ES-I3 (cell line): ENCODE measurements around the gene KIF26A.

ENCODE experiments used
- H3K36me3 ChIP-seq: 2 replicates; pipeline ENCODE4 v1.6.1; 2013; ENCODE audit warnings: mild to moderate bottlenecking, low read length, control low read depth, moderate library complexity; ENCODE audit not compliant: insufficient read depth
- H3K4me1 ChIP-seq: 2 replicates; pipeline ENCODE4 v1.6.1; 2013; ENCODE audit warnings: mild to moderate bottlenecking, control low read depth, low read length; ENCODE audit not compliant: insufficient read depth
- H3K9ac ChIP-seq: 2 replicates; pipeline ENCODE4 v1.6.1; 2013; ENCODE audit warnings: low read depth, mild to moderate bottlenecking, low read length, moderate library complexity
- H3K9me3 ChIP-seq: 2 replicates; pipeline ENCODE4 v1.6.1; 2013; ENCODE audit warnings: mild to moderate bottlenecking, low read length, moderate library complexity; ENCODE audit not compliant: control insufficient read depth, insufficient read depth

KIF26A gene

DNA sequence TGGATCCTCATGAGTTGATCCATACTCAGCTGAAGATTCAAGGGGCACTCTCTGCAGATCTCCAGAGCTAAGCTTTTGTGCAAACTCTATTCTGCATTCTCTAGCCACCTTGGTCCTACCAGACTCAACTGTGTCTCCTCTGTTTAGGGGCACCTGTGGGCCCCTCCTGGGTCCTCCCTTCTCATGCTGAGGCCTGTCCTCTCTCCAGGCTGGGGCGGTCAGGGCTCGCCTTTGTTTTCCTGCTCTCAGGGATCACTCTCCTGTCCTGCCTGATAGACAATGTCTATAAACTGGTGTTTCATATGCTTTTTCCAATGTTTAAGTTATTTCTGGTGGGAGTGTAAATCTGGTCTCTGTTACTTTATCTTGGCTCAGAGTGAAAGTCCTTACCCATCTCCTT lies 11.6 kb upstream of the KIF26A start:
- Histone ChIP-seq H3K9me3 (peaks cover 7% of the 10 kb centered on the region), H3K9ac (no peak overlapping the region), H3K4me1 (no peaks in the 10 kb centered on the region), H3K36me3 (no peaks in the 10 kb centered on the region)

DNA sequence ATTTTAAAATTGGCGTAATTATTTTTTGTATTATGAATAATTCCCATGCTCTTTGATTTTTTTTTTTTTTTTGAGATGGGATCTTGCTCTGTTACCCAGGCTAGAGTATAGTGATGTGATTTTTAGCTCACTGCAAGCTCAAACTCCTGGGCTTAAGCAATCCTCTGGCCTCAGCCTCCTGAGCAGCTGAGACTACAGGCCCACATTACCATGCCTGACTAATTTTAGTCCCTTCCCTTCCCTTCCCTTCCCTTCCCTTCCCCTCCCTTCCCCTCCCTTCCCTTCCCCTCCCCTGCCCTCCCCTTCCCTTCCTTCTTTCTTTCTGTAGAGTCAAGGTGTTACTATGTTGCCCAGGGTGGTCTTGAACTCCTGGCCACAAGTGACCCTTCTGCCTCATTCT lies 9.4 kb upstream of the KIF26A start:
- H3K4me1 ChIP-seq = no peaks in the 10 kb centered on the region
- no peaks in the 10 kb centered on the region for H3K36me3 ChIP-seq
- peaks cover 7% of the 10 kb centered on the region for H3K9me3 ChIP-seq
- no peak overlapping the region for H3K9ac ChIP-seq

DNA sequence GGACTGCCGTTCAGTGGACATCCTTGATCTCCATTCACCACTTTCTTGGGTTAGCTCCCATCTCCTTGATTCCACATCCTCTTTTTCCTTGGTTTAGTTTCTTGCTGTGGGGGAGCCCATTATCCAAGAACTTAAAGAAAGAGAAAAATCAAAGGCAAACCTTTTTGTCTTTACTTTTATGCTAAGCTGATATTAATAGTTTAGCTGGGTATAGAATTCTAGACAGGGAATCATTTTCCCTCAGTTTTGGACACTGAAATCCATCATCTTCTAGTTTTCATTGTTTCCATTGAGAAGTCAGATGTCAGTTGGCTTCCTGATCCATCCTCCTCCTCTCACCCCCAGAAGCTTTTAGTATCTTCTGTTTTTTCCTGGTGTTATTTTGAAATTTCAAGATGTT lies 8.8 kb upstream of the KIF26A start:
- peaks cover 7% of the 10 kb centered on the region for H3K9me3 ChIP-seq
- H3K36me3 ChIP-seq = no peaks in the 10 kb centered on the region
- no peaks in the 10 kb centered on the region for H3K4me1 ChIP-seq
- no peak overlapping the region for H3K9ac ChIP-seq

DNA sequence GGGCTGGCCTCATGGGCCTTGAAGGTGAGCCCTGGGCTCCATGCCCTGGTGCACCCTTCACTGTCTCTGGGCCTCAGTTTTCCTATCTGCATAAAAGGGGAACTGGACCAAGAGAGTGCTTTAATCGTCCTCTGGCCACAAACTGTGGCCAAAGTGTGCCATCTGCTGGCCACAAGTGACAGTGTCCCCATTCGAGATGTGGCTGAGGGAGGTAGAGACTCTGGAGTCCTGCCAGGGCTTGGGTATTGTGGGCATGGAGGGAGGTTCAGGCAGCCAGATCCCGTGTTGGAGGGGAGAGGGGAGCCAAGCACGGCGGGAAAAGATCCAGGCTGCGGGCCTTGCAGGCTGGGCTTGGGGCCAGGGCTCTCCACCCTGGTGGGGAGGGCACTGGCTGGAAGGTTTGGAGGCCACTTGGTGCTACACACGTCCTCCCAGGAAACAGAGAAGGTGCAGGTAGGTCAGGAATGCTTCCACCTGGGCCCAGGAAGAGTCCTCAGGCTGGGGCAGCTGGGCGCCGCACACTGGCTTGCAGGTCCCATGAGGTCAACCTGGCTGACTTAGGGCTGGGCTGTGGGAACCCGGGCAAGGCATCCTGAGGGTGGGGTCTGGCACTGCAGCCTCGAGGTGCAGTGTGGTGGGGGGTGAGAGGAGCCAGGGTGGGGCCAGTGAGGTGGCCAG lies 7.3 kb upstream of the KIF26A start:
- Histone ChIP-seq H3K9ac (no peak overlapping the region), H3K36me3 (no peaks in the 10 kb centered on the region), H3K4me1 (no peaks in the 10 kb centered on the region), H3K9me3 (peaks cover 3% of the 10 kb centered on the region; the same call in 1 of the 2 replicates)

DNA sequence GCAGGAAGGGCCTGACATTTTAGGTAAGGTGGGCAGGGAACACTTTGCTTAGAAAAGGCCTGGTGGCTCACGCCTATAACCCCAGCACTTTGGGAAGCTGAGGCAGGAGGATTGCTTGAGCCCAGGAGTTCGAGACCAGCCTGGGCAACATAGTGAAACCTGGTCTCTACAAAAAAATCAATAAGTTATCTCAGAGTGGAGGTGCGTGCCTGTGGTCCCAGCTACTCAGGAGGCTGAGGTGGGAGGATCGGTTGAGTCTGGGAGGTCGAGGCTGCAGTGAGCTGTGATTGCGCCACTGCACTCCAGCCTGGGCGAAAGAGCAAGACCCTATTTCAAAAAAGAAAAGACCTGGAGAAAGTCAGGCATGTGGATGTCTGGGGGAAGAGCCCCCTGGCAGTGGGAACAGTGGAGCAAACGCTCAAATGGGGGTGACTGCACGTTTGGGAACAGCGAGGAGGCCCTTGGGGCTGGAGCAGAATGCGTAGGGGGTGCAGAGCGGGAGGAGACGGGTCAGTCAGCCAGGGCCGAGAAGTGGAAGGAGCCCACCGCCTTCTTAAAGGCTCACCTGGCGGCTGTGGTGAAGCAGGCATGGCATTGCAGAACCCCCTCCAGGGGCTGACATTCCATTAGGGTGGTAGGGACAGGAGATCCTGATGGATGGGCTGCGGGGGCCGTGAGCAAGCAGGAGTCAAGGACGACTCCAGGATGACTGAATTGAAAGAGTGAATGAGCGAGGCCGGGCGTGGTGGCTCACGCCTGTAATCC lies 6.2 kb upstream of the KIF26A start:
- H3K4me1 ChIP-seq = no peaks in the 10 kb centered on the region
- peaks cover 3% of the 10 kb centered on the region; the same call in 1 of the 2 replicates for H3K9me3 ChIP-seq
- H3K9ac ChIP-seq = no peak overlapping the region
- H3K36me3 ChIP-seq = no peaks in the 10 kb centered on the region

DNA sequence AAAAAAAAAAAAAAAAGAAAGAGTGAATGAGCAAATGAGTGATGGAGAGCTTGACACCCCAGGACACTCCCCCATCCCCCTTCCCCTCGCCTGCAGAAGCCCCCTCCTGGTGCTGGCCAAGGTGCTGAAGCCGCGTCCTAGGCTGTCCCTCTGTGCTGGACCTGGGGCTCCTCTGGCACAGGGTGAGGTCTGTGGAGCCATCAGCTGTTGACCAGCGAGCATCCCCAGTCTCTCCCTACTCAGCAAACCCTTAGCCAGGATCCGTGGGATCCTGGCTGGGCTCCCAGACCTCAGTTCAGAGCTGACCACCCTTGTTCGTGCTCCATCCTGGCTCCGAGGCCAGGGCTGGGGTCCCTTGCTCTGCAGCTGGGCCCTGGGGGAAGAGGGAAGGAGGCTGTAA lies 5.4 kb upstream of the KIF26A start:
- peaks cover 3% of the 10 kb centered on the region; the same call in 1 of the 2 replicates for H3K9me3 ChIP-seq
- H3K4me1 ChIP-seq = no peaks in the 10 kb centered on the region
- no peak overlapping the region for H3K9ac ChIP-seq
- no peaks in the 10 kb centered on the region for H3K36me3 ChIP-seq

DNA sequence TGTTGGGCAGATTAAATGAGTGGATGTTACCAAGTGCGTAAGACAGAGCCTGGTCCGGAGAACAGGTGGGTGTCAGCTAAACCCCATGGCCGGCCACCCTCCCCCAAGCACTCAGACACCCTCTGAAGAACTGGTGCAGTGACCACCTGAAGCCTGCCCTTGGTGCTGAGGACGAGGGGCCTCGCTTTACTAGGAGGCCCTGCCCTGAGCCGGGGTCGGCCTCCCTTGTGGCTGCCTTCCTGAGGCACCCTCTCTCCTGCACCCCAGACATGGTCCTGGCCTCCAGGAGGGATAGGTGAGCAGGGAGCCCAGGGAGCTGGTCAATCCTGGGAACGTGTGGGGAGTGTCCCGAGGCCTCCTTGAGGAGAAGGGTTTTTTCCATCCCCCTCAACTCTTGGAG lies 4.9 kb upstream of the KIF26A start:
- Histone ChIP-seq H3K9ac (no peak overlapping the region), H3K36me3 (no peaks in the 10 kb centered on the region), H3K4me1 (no peaks in the 10 kb centered on the region), H3K9me3 (peaks cover 3% of the 10 kb centered on the region; the same call in 1 of the 2 replicates)

DNA sequence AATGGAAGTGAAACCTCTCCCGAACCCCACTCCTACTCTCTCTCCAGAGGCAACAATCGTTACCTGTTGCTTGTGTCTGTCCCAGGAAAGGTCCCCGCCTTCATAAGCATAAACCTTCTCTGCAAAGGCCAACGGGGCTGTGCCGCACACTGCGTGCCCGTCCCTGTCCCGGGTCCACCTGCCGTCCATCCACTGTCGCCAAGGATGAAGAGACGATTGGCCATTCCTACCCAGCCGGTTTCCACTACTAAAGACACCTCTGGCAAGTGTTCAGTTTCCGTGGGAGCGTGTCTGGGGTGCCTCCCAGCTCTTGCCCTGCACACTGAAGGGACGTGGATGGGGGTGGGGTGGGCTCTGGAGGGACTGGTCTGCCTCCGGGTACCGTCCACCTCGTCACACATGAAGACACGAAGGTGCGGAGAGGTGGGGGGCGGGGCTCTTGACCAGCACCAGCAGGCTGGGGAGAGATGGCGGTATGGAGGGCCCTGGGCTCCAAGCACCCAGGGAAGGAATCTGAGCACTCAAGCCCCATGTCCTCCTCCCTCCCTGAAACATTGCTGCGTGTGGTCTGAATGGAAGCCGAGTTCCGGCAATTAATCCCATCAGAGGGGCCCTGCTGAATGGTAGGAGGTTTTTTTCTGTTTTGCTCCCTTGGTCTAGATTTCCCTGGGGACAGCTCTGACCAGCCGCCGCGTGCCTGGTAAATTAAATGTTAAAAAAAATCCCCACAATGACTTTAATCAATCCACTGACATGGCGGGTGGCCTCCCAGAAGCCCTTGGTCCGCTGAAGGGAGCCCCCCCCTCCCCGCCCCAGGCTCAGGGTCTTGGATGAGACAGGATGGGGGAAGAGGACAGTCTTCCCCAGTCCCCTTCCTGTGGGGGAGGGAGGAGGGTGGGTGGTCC lies 4.1 kb upstream of the KIF26A start:
- H3K9me3 ChIP-seq = peaks cover 3% of the 10 kb centered on the region; the same call in 1 of the 2 replicates
- no peaks in the 10 kb centered on the region for H3K36me3 ChIP-seq
- H3K9ac ChIP-seq = peak overlapping the region; percentile 70; the same call in 1 of the 2 replicates
- H3K4me1 ChIP-seq = no peaks in the 10 kb centered on the region

DNA sequence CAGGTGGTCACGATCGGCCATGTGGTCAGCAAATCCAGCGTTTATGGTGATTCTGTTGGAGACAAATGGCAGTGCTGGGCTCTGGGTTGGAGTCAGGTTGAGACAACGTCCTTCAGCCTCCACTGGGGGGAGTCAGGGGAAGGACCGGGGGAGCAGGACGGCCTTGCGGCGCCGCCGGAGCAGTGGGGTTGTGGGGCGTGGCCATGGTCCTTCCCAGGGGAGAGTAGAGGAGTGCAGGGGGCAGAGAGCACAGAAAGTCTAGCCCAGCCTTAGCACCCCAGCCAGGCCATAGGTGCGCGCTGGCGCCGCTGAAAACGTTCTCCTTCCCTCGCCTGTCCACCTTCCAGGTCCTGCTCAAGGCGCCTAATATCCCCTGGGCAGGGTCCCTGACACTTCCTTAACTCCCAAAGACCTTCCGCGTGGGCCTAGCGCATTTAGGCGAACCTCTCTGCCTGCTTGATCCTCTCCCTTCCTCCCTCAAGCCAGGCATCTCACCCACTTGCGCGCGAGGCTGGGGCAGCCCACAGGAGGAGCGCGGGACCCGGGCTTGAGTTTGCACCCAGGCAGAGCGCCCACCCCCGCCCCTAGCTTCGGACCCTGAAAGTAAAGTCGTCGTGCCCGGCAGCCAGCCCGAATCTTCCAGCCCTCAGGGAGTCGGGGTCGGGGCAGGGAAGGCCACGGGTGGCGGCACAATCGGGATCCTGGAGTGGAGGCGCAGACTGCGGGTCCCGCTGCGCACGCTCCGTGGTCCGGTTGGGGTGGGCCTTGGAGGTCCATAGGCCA lies 3.1 kb upstream of the KIF26A start:
- Histone ChIP-seq H3K9ac (peak overlapping the region; percentile 70), H3K9me3 (no peaks in the 10 kb centered on the region), H3K4me1 (peaks cover 4% of the 10 kb centered on the region; the same call in 1 of the 2 replicates), H3K36me3 (no peaks in the 10 kb centered on the region)

DNA sequence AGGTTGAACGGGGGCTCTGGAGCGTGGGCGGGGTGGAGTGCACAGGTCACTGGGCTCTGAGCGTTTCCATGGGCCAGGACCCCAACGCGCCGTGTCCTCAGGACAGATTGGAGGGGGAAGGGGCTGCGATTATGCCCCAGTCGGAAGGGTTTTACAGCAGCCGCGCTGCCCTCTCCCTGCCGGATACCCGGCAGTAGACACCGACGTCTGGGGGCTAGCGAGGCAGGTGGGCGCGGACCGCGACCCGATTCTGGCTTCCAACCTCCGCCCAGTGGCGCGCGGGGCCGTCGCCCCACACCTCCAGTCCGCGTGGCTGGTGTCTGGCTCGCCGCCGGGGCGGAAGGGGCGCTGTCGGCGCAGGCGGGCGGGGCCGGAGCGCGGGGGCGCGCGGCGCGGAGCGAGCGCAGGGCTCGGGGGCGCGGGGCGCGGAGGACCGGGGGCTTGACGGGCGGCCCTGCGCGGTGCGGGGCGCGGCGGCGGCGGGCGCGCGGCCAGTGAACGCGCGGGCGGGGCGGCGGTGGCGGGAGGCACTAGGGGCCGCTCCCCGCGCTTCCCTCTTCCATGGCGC lies 2.4 kb upstream of the KIF26A start:
- Histone ChIP-seq H3K9me3 (no peaks in the 10 kb centered on the region), H3K9ac (peak overlapping the region; percentile 70), H3K4me1 (peaks cover 7% of the 10 kb centered on the region; the same call in 1 of the 2 replicates), H3K36me3 (no peaks in the 10 kb centered on the region)

DNA sequence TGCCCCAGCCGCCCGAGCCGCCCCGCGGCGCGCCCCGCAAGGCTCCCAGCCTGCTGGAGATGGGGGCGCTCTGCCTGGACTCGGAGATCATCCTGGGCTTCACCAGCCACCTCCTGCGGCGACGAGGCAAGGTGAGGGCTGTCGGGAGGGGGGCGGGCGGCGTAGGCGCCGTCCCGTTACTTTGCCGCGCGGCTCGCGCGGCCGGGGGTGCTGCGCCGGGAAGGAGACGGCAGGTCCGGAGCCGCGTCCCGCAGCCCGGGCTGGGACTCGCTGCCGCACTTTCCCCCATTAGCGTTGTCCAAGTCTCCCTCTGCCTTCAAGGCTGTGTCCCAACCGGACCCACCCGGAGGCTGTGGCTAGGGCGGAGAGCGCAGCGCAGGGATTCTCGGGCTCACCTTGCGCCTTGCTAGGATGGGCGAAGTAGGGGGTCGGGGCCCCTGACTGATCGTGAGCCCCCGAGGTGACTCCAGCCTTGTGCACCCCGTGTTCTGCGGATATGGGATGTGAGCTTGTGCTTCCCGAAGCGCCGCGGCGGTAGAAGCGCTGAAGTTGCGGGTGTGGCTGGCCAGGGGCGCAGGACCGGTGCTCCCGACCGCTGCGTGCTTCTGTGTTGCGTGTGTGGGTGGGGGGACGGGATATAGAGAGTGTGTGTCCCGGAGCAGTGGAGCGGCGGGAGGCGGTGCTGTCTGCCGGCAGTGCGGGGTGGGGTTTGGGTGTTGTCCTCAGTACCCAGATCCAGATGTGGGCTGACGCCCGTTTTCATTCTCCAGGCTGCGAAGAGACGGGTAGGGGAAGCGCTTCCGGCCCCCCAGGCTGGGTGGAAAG lies 1.7 kb upstream of the KIF26A start:
- H3K9ac ChIP-seq = peak overlapping the region; percentile 57; the same call in 1 of the 2 replicates
- H3K4me1 ChIP-seq = peaks cover 7% of the 10 kb centered on the region; the same call in 1 of the 2 replicates
- no peaks in the 10 kb centered on the region for H3K36me3 ChIP-seq
- no peaks in the 10 kb centered on the region for H3K9me3 ChIP-seq

DNA sequence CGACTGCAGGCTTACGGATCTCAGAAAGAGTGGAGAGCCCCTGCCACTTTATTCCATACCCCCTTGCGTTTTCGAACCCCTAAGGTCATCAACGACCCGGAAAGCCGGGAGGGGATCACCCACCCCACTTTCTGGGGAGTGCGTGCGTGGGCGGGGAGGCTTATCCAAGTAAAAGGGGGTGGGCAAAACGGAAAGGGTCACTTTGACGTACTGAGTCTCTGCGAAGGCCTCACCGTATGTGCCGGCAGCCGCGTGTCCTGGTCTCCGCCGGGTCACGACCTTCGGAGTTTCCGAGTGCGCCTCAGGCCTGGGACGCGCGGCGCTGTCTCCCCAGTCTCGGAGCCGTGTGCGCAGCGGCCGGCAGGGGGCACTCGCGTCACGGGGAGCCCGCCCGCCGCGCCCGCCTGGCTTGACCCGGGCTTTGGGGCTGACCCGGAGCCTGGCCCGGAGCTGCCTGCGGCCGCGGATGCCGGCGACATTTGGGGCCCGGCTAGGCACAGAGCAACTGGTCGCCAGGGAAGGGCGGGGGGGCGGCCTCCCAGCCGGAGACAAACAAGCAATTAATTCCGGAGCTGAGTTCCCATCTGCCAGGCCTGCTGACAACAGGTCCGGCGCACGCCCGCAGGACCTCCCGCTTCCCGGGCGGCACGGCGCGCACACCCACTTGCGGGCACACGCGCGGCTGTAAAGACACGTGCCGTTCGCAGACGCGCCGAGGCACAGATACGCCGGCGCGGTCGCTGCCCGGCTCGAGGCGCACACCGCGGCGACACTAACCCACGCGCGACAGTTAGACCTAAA lies 890 bp upstream of the KIF26A start:
- peak overlapping the region; percentile 71; the same call in 1 of the 2 replicates for H3K9ac ChIP-seq
- no peaks in the 10 kb centered on the region for H3K9me3 ChIP-seq
- no peaks in the 10 kb centered on the region for H3K36me3 ChIP-seq
- peaks cover 7% of the 10 kb centered on the region; the same call in 1 of the 2 replicates for H3K4me1 ChIP-seq
